ENCODE results near the gene SLC9A9.
"Not testable (repeated sequence)": the region's sequence is repeated elsewhere in the genome, so short reads cannot be mapped to it uniquely, and the experiment has no call there.

Gene SLC9A9

GRCh38 chr3:143847787-143848631 is at the start of gene SLC9A9:
TSS of gene SLC9A9 (minus strand) at chr3:143848468. CDS start at chr3:143848322, 146 bp downstream.
- in situ Hi-C loops (cut with HindIII; ENCODE audit: low sequenced_read_pairs), result no loop called here

- in situ Hi-C loops (cut with HindIII; ENCODE audit: low sequenced_read_pairs), result no loop called here
Observed at GRCh38 chr3:143897576-143898295, 49.5 kb upstream of the SLC9A9 start.

DNA sequence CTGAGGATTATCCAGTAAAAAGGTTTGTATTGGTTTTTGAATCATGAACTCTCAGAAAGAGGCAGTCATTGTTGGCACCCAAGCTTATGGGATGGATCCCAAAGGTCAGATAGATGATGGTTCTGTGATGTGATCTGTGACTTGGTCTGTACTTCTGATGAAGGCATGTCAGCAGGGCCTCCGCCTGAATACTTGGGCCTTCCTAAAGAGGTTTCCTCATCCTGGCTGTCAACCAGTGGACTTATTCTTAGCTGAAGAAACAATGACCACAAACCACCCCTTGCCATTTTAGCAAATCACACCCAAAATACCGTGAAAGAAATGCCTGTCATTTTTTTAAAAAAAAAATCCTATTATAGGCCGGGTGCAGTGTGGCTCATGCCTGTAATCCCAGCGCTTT is 48.2 kb upstream of the SLC9A9 start:
- in situ Hi-C loops (cut with HindIII; ENCODE audit: low sequenced_read_pairs), result no loop called here

DNA sequence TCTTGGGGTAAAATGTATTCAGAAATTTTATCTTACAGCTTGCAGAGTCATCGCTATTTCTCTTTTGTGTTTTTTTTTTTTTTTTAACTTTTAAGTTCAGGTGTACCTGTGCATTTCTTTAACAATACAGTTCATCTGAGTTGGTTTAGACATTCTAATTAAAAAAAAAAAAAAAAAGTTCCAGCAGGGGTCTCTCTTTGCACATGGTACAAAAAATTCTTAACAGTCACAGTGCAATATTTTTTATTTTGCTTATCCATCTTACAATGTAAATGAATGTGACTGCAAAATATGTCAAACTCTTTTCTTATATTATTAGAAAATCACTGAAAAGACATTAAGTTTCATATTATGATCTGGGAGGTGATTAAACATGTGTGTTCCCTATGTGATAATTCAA is 47.5 kb upstream of the SLC9A9 start:
- in situ Hi-C loops (cut with HindIII; ENCODE audit: low sequenced_read_pairs), result no loop called here

DNA sequence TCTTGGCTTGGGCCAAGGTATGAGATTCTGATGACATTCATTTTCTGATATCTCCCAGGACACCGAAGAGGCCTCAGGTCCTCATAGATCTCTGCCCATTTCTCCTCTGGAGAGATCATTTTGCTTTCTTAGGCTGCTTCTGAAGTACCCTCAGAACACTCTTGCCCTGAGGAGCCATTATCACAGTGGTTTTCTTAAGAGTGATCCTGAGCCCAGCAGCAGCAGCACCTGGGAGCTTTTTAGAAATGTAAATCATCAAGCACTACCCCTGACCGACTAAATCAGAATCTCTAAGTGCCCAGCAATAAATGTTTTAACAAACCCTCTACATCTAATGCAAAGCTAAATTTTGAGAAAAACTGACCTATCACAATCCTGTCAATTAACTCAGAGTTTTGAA is 40.6 kb upstream of the SLC9A9 start:
- in situ Hi-C loops (cut with HindIII; ENCODE audit: low sequenced_read_pairs), result no loop called here

DNA sequence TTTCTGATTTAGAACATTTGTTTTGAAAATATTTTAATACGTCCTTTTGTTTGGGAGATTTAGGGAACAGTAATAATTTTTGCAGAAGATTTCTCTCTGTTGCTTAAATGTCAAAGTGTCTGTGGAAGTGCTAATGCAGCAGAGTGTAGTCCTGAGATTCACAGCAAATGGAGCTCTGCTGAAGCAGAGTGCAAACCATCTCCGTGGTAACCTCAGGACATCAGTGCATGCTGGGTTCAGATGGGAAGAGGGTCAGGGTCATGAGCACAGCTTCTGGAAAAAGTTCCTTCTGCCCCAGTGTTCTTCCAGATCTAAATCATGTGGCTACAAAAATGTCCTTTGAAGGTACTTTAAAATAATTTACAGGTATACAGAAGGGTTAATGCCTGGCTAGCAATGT is 39.9 kb upstream of the SLC9A9 start:
- in situ Hi-C loops (cut with HindIII; ENCODE audit: low sequenced_read_pairs), result no loop called here

- in situ Hi-C loops (cut with HindIII; ENCODE audit: low sequenced_read_pairs), result no loop called here
Observed at GRCh38 chr3:143885780-143886427, 37.6 kb upstream of the SLC9A9 start.

- in situ Hi-C loops (cut with HindIII; ENCODE audit: low sequenced_read_pairs), result no loop called here
Observed at GRCh38 chr3:143884861-143885260, 36.6 kb upstream of the SLC9A9 start.

- in situ Hi-C loops (cut with HindIII; ENCODE audit: low sequenced_read_pairs), result no loop called here
Observed at GRCh38 chr3:143883151-143883550, 34.9 kb upstream of the SLC9A9 start.

DNA sequence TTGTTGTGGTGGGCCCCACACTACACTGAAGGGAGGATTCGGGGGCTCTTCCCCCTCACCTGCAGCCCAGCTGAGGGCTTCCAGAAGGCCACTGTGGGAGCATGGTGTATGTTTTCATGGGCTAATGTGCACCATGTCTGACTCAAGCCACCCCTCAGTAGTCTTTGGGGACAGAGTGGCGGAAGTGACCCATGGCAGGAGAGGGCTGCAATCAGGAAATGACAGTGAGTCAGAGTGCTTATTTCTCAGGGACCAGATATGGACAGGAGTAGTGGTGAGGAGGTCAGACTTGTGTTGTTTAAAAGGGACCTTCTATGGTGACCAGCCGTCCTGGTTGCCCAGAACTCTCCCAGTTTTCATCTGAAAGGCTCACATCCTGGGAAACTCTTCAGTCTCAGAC is 32.8 kb upstream of the SLC9A9 start:
- in situ Hi-C loops (cut with HindIII; ENCODE audit: low sequenced_read_pairs), result no loop called here

GRCh38 chr3:143875546-143875945 is 27.3 kb upstream of the SLC9A9 start:
- in situ Hi-C loops (cut with HindIII; ENCODE audit: low sequenced_read_pairs), result no loop called here

- in situ Hi-C loops (cut with HindIII; ENCODE audit: low sequenced_read_pairs), result not testable (repeated sequence)
Observed at GRCh38 chr3:143873553-143873952, 25.3 kb upstream of the SLC9A9 start.

- in situ Hi-C loops (cut with HindIII; ENCODE audit: low sequenced_read_pairs), result no loop called here
Observed at GRCh38 chr3:143865302-143865701, 17.0 kb upstream of the SLC9A9 start.

- in situ Hi-C loops (cut with HindIII; ENCODE audit: low sequenced_read_pairs), result no loop called here
Observed at GRCh38 chr3:143859465-143860203, 11.4 kb upstream of the SLC9A9 start.

GRCh38 chr3:143856252-143856970 is 8.1 kb upstream of the SLC9A9 start:
- in situ Hi-C loops (cut with HindIII; ENCODE audit: low sequenced_read_pairs), result no loop called here

DNA sequence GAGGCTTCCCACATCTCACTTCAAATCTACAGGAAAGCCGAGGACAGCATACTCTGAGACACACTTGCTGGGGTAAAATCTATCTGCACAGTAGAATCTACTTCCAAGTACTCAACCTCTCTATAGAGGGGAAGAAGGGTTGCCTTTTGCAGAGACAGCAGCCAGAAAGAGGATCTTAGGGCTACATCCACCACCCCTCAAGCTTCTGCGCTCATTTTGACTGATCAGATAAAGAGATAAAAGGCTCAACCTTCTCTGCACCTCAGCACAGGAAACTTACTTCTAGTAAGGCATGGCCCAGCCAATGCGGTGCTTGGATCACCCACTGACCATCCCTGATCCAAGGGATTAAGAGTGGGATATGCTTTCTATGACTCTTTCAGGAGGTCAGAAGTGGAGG is 6.9 kb upstream of the SLC9A9 start:
- in situ Hi-C loops (cut with HindIII; ENCODE audit: low sequenced_read_pairs), result no loop called here

DNA sequence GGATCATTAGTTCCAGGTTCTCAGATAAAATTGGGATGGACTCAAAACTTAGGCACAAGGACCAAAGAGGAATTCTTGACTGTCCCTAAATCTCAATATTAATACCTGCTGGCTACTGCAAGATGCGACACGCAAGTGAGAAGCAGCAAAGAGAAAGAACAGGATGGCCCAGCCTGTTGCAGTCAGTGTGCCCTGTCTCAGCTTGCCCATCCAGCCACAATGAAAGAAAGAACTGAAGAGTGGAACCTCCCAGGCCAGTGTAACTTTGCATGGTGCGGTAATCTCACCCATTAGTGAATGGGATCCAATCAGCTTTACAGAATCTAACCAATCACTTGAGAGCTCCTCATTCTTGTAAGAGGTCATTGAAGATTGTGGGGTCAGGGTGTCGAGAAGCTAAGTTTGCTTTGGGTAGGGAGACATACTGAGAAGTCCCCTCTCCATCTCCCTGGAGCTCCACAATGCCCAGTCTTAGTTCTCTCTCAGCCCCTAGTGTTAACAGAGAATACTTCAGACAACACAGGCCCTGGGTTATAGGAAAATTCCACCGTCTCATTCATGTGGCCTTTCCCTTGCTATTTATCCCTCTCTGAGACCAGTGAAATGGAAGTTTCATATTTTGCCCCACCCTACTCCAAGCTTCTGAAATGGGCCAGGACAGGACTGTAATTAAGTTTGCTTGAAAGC is 3.2 kb upstream of the SLC9A9 start:
- in situ Hi-C loops (cut with HindIII; ENCODE audit: low sequenced_read_pairs), result no loop called here

- in situ Hi-C loops (cut with HindIII; ENCODE audit: low sequenced_read_pairs), result no loop called here
Observed at GRCh38 chr3:143850877-143851276, 2.6 kb upstream of the SLC9A9 start.

DNA sequence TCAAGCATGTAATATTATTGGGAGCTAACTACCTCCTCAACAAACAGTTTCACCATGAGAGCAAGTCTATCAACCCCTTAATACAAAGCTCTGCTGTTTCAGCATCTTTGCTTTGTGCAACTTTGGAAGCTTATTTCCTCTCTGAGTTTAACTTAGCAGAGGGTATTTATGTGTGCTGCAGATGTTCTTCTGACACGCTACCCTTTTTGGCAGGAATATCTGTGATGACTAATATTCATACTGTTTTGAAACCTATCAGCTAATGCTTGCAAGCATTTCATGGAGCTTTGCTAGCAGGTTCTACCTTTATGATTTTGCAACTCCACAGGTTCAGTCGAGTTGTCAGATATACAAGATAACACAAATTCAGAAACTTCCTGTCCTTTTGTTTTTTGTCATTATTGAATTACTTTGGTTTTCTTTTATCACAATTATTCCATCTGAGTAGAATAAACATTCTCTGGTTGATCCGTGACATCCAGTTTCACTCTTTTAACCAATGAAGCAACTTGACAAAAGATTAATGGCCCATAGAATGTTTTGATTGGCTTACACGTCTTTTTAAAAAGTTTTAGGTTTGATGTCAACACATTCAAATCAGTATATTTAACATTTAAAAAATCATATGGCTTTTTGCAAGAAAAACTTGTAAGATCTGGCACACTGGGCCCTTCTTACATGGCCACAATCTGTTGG is 1.7 kb upstream of the SLC9A9 start:
- in situ Hi-C loops (cut with HindIII; ENCODE audit: low sequenced_read_pairs), result no loop called here
